HepG2 (cell line): ENCODE measurements around the gene ZBTB46. TPM values are rescaled to one million over a fixed set of nuclear protein-coding genes. Genes with fewer than 3 reads are reported as not detected.
A peak's percentile ranks its signal among the peaks of the same experiment; 100 is the strongest.

Experiments used
- HOXA3 ChIP-seq: sonication (generic); formaldehyde crosslinking; IDR thresholded peaks from 2 replicates; pipeline ENCODE4 v1.5.0; 2020; ENCODE audit warnings: missing genetic modification reagents
- IKZF4 ChIP-seq: sonication (generic); formaldehyde crosslinking; IDR thresholded peaks from 2 replicates; pipeline ENCODE4 v1.5.1; 2020; ENCODE audit warnings: borderline replicate concordance, mild to moderate bottlenecking, low read depth, missing genetic modification reagents; ENCODE audit errors: not compliant biosample characterization
- KDM2A ChIP-seq: sonication (generic); formaldehyde crosslinking; IDR thresholded peaks from 2 replicates; pipeline ENCODE4 v1.4.0; 2020; ENCODE audit warnings: low read depth, missing genetic modification reagents, borderline replicate concordance
- MEF2D ChIP-seq: sonication (generic); formaldehyde crosslinking; IDR thresholded peaks from 2 replicates; pipeline ENCODE4 v1.5.1; 2020; ENCODE audit warnings: mild to moderate bottlenecking, missing genetic modification reagents
- MEIS2 ChIP-seq: sonication (generic); formaldehyde crosslinking; IDR thresholded peaks from 2 replicates; pipeline ENCODE4 v1.9.0; 2021; ENCODE audit warnings: mild to moderate bottlenecking, missing genetic modification reagents
- MIER3 ChIP-seq: IDR thresholded peaks from 2 replicates; pipeline ENCODE4 v1.6.1; 2016; ENCODE audit warnings: missing compliant biosample characterization, borderline replicate concordance
- PHB2 ChIP-seq: fragments of 450-650 bp; IDR thresholded peaks from 2 replicates; pipeline ENCODE4 v1.6.1; 2018; ENCODE audit not compliant: partially characterized antibody
- PTBP1 ChIP-seq: fragments of 200-400 bp; formaldehyde crosslinking; IDR thresholded peaks from 2 replicates; pipeline ENCODE4 v1.6.1; 2018; ENCODE audit warnings: low read length, low read depth; ENCODE audit not compliant: poor library complexity, severe bottlenecking
- RBFOX2 ChIP-seq: fragments of 200-400 bp; formaldehyde crosslinking; IDR thresholded peaks from 2 replicates; pipeline ENCODE4 v1.6.1; 2017; ENCODE audit warnings: low read depth, mild to moderate bottlenecking, low read length
- SIX4 ChIP-seq: sonication (generic); formaldehyde crosslinking; IDR thresholded peaks from 2 replicates; pipeline ENCODE4 v1.4.0; 2020; ENCODE audit warnings: missing genetic modification reagents
- SNAPC4 ChIP-seq: sonication (generic); formaldehyde crosslinking; IDR thresholded peaks from 2 replicates; pipeline ENCODE4 v1.4.0; 2020; ENCODE audit warnings: mild to moderate bottlenecking, missing genetic modification reagents
- SRY ChIP-seq: sonication (generic); formaldehyde crosslinking; IDR thresholded peaks from 2 replicates; pipeline ENCODE4 v1.8.0; 2022; ENCODE audit warnings: mild to moderate bottlenecking, missing genetic modification reagents
- STAG1 ChIP-seq: sonication (generic); formaldehyde crosslinking; IDR thresholded peaks from 2 replicates; pipeline ENCODE4 v1.4.0; 2020; ENCODE audit warnings: missing genetic modification reagents
- ZBED4 ChIP-seq: sonication (generic); formaldehyde crosslinking; IDR thresholded peaks from 2 replicates; pipeline ENCODE4 v1.4.0; 2020; ENCODE audit warnings: missing genetic modification reagents, borderline replicate concordance
- ZBTB3 ChIP-seq: sonication (generic); formaldehyde crosslinking; IDR thresholded peaks from 2 replicates; pipeline ENCODE4 v1.4.0; 2020; ENCODE audit warnings: low read depth, mild to moderate bottlenecking, moderate library complexity, missing genetic modification reagents, borderline replicate concordance
- ZFYVE20 ChIP-seq: sonication (generic); formaldehyde crosslinking; IDR thresholded peaks from 2 replicates; pipeline ENCODE4 v1.8.0; 2023; ENCODE audit warnings: low read depth, mild to moderate bottlenecking, moderate library complexity, missing genetic modification reagents, borderline replicate concordance
- ZNF782 ChIP-seq: sonication (generic); formaldehyde crosslinking; IDR thresholded peaks from 2 replicates; pipeline ENCODE4 v1.4.0; 2020; ENCODE audit warnings: missing genetic modification reagents, mild to moderate bottlenecking, borderline replicate concordance
- polyA plus RNA-seq, 8 experiments: library from polyadenylated mRNA; depleted of rRNA in 3 of 8; stranded (reverse) in 7 of 8; unstranded in 1 of 8; fragments of >200 nt; fragmentation: Illumina TruSeq in 4 of 8; extraction: Trizol in 4 of 8; gene quantifications; 2 replicates each; pipeline versions ENCODE4 v1.2.1 to v1.2.3, GENCODE V29; 2011 to 2016; ENCODE audit warnings: low read depth in 4 of 8, missing spikeins in 1 of 8, mixed read lengths in 1 of 8; ENCODE audit not compliant: insufficient read depth in 1 of 8
- total RNA-seq, 5 experiments: library from RNA; depleted of rRNA; stranded (reverse); fragments of >200 nt; fragmentation: Illumina TruSeq; extraction: Trizol; gene quantifications; 2 replicates each; pipeline ENCODE4 v1.2.3, GENCODE V29; 2016; ENCODE audit warnings: low read depth in 1 of 5

The ZBTB46 gene
- total and polyA plus RNA-seq, 2 of the 13 experiments (the other 11 are each of a cell fraction or from before 2014, with no cell fraction given) = 1.6 to 13.5 TPM

- peak; percentile 29 for TF ChIP-seq STAG1 (CRISPR knock-in tag)
- TF ChIP-seq MIER3 (CRISPR knock-in tag) = peak; percentile 92
- TF ChIP-seq KDM2A (CRISPR knock-in tag) = peak; percentile 96
- peak; percentile 95 for TF ChIP-seq RBFOX2
- peak; percentile 80 for TF ChIP-seq MEIS2 (CRISPR knock-in tag)
- peak; percentile 75; the same call in 1 of the 2 replicates for TF ChIP-seq ZBTB3 (CRISPR knock-in tag)
- TF ChIP-seq ZBED4 (CRISPR knock-in tag) = peak; percentile 84; the same call in 1 of the 2 replicates
- TF ChIP-seq ZFYVE20 (CRISPR knock-in tag) = no peak; the same call in 1 of the 2 replicates
- TF ChIP-seq SRY (CRISPR knock-in tag) = peak; percentile 98; the same call in 1 of the 2 replicates
- TF ChIP-seq SIX4 = 0 out of 2 replicates have a peak, but pooled peaks have one; percentile 11
- peak; percentile 37; the same call in 1 of the 2 replicates for TF ChIP-seq MEF2D (CRISPR knock-in tag)
- TF ChIP-seq PTBP1 = no peak
- TF ChIP-seq ZNF782 (CRISPR knock-in tag) = peak; percentile 64; the same call in 1 of the 2 replicates
- TF ChIP-seq PHB2 = no peak
- TF ChIP-seq IKZF4 = peak; percentile 95
- TF ChIP-seq SNAPC4 (CRISPR knock-in tag) = no peak
- peak; percentile 98 for TF ChIP-seq HOXA3 (CRISPR knock-in tag)
Observed at GRCh38 chr20:63707558-63708300, 123.3 kb downstream of the ZBTB46 start, which contains the start of the genes ARFRP1 and ZGPAT (continued).
